A549 treated with AZD9567 at 1 μM for 4 hours (cell line): ENCODE data around the gene XIST. TPM values are rescaled to one million over a fixed set of nuclear protein-coding genes. Genes with fewer than 3 reads are reported as not detected.

ENCODE experiments used
- total RNA-seq: library from RNA; stranded (reverse); fragments of 200-300 nt; extraction: Qiagen RNA extraction; gene quantifications from 5 replicates; pipeline ENCODE4 v1.2.3, GENCODE V29; 2022; ENCODE audit not compliant: insufficient read depth

Gene XIST
- total RNA-seq = 0.01 TPM in 1 of 5 replicates, not detected in the others

DNA sequence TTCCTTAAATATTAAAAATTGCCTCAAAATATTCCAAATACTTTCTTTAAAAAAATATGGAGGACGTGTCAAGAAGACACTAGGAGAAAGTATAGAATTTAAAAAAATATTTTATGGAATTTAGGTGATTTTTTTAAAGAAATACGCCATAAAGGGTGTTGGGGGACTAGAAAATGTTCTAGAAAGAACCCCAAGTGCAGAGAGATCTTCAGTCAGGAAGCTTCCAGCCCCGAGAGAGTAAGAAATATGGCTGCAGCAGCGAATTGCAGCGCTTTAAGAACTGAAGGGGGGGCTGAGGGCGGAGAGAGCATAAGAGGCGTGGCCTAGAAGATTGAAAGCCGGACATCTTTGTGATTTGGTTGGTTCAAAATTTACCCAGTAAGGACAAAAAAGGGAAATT lies at the start of gene XIST:
Gene XIST, minus strand, starts transcription at position 248 of the 400 bp plus-strand sequence.

